GM12873 (cell line): ENCODE data around the gene RBPJ.
A peak's percentile ranks its signal among the peaks of the same experiment; 100 is the strongest.

Experiments used
- TF ChIP-seq, protein P1 (sequence below): IDR thresholded peaks from 2 replicates; pipeline ENCODE4 v1.5.1; 2012; ENCODE audit warnings: low read depth, mild to moderate bottlenecking, moderate library complexity, low read length, control low read depth; ENCODE audit not compliant: insufficient read depth; ENCODE audit errors: missing control alignments

RBPJ gene

DNA sequence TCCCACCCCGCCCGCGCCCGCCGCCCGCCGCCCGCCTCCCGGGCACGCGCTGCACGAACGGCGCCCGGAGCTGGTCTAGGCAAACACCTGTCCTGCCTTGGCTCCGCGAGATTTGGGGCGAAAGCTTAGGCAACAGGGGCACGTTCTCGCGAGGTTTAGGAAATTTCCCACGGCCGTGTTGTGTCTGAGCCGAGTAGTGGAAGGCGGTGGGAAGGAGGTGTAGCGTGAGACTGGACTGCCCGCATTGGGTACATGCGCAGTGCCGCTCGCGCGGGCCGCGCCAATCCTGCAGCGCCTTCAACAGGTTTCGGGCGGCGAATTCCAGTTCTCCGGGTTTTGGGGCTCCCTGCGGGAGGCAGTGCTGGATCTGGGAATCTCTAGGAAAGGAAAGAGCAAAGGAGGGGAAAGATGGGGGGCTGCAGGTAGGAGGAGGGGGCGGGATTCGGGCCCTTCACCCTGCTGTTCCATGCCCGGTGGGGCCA, 1.3 kb upstream of the RBPJ start:
- TF ChIP-seq, protein P1, sequence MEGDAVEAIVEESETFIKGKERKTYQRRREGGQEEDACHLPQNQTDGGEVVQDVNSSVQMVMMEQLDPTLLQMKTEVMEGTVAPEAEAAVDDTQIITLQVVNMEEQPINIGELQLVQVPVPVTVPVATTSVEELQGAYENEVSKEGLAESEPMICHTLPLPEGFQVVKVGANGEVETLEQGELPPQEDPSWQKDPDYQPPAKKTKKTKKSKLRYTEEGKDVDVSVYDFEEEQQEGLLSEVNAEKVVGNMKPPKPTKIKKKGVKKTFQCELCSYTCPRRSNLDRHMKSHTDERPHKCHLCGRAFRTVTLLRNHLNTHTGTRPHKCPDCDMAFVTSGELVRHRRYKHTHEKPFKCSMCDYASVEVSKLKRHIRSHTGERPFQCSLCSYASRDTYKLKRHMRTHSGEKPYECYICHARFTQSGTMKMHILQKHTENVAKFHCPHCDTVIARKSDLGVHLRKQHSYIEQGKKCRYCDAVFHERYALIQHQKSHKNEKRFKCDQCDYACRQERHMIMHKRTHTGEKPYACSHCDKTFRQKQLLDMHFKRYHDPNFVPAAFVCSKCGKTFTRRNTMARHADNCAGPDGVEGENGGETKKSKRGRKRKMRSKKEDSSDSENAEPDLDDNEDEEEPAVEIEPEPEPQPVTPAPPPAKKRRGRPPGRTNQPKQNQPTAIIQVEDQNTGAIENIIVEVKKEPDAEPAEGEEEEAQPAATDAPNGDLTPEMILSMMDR, result peak; percentile 33

DNA sequence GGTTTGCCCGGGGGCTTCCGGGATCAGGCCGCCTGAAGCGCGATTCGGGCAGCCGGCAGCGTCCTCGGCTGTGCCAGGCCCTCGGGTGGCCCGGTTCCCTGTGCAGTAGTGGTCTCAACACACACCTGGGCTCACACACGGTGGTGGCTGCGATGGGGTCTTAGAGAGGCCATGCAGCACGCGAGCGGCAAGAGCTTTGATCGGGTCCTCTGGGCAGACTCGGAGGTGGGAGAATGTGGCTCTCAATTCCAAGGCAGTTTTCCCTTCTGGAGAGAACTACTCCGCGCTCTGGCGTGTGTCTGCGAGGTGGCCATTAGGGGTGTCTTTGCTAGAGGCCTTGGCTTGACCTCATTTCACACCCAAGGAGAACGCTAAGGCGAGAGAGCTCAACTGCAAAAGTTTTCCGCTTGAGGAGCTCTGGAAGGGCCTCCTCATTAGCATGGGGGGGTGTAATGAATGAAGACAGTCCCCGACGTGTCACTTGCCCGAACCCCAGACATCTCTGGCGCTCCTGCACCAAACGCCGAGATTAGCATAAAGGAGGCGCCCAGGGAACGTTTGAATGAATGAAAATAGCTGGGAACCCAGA, 771 bp upstream of the RBPJ start:
- TF ChIP-seq, protein P1, result no peak

DNA sequence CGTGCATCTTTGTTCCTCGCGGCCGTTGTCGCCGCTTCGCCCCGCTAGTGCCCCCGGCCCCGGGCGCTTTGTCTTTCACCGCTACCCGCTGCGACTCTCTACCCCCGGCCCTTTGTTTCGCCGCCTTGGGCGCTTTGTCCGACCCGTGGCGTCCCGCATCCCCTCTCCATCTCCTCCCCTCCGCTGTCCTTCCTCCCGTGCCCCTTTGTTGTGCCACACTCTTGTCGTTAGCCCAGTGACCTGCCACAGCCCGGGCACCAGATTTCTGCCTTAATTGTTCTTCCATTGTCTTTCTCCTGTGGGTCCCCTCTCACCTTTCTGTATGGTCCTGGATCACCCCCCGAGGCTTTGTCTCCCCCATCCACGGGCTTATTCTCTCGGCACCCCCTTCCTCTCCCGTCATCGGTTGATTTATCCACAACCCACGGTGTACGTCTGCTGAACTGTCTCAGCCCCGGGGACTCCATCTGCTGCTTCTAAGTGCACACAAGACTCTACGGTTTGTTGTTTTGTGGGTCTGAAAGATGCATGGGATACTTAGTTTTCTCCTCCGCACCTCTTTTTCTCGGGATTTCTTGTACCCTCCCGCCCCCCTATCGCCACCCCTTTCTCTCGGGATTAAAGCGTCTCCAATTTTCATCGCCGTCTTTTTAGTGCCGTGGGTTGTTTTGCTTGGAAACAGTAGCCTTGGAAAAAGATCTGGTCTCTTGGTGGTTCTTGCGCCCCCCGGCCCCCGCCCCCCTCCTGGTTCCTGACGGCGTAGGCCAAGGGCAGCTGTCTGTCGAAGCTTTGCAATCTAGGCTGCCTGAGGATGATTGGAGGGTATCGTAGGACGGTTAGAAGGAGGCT, 783 bp downstream of the RBPJ start:
- TF ChIP-seq, protein P1, result no peak

DNA sequence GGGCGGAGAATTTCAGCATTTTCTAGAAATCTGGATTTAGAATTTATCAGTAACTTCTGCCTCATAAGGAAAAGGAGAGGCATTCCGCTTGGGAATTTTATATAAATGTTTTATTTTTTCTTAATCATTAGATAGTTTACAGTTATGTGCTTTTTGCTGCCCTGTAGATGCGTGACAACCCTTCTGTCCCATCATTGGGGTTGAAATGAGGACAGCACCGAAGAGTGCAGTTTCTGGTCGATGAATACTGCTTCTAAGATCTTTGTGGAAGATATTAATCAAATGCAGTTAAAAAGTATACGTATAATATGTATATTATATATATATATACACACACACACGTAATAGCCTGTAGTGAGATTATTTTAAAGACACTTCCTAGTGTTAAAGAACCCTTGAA, 1.5 kb downstream of the RBPJ start:
- TF ChIP-seq, protein P1, result no peak

DNA sequence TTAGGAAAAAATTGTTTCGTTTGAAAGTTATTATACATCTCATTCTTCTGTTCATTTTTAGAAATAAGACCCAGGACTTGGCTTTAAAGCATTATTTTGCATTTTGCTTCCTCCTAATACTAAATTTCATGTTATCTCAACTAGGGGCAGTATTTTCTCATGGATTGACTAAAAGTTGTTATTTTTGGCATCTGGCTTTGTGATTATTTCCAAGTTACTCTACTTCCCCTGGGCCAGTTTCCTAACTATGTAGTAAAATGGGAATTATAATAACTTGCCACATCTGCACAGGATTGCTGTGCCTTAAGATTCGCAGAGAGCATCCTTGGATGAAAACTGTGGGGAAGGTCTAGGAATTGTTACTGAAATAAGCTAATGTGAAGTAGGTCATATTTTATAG, 3.0 kb downstream of the RBPJ start:
- TF ChIP-seq, protein P1, result no peak

DNA sequence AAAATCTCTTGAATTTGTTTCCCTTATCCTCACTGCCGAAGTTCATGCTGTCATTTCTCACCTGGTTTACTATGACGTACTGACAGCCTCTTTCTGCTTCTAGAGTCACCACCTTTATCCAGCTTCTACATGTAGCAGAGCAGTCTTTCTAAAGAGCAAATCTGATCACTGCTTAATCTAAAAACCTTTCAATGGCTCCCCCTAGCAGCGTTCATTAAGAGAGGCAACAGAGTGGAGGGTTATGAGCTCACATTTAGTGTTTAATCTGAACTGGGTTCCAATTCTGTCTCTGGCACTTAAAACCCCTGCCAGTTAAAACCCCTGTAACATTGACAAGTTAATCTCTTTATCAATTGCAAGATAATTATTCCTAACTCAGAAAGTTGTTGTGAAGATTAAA, 4.4 kb downstream of the RBPJ start:
- TF ChIP-seq, protein P1, result peak; percentile 59

DNA sequence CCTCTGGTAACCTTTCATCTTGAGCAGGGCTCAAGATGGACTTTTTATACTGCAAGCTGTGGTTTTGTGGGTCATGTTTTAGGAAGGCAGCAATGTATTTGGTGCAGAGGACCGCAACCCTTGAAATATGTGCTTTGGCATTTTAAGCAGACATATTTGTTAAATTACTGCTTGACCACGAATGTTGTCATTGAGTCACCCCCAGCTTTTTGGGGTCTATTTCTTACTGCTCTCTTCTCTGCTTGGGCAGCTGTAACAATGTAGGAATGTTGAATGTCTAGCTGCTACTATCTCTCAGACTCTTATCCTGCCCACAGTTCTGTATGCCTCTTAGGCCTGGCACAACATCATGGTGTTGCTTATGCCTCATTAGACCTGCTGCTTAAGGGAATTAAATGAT, 6.0 kb downstream of the RBPJ start:
- TF ChIP-seq, protein P1, result no peak
